Suprapubic skin (tissue), 4 donors: Measurements from ENCODE around the gene OCEL1. TPM values are rescaled to one million over a fixed set of nuclear protein-coding genes. Genes with fewer than 3 reads are reported as not detected.

ENCODE experiments used
- DNase-seq, 2 donors: peaks; one replicate each; pipeline ENCODE4 v3.0.0-alpha.2; 2019; ENCODE audit warnings: low spot score in 2 of 2
- H3K27ac ChIP-seq: fragments of 200-600 bp; sonication (generic); one replicate; pipeline ENCODE4 v1.5.1; 2019
- H3K27me3 ChIP-seq: fragments of 200-600 bp; sonication (generic); one replicate; pipeline ENCODE4 v1.5.1; 2019
- H3K36me3 ChIP-seq: fragments of 200-600 bp; sonication (generic); one replicate; pipeline ENCODE4 v1.5.1; 2019
- H3K4me1 ChIP-seq: fragments of 200-600 bp; sonication (generic); one replicate; pipeline ENCODE4 v1.5.1; 2019
- H3K4me3 ChIP-seq: fragments of 200-600 bp; sonication (generic); one replicate; pipeline ENCODE4 v1.5.1; 2019; ENCODE audit warnings: mild to moderate bottlenecking
- H3K9me3 ChIP-seq: fragments of 200-600 bp; sonication (generic); one replicate; pipeline ENCODE4 v1.5.1; 2019
- EP300 ChIP-seq: sonication (generic); formaldehyde crosslinking; IDR thresholded peaks from one replicate; pipeline ENCODE4 v1.6.1; 2017; ENCODE audit warnings: antibody characterized with exemption
- POLR2A ChIP-seq, 2 donors: fragments of 450-650 bp; IDR thresholded peaks; one replicate each; pipeline ENCODE4 v1.6.1; 2017; ENCODE audit warnings: antibody characterized with exemption in 2 of 2, mild to moderate bottlenecking in 2 of 2, moderate library complexity in 2 of 2
- POLR2AphosphoS5 ChIP-seq, 3 donors: sonication (generic); formaldehyde crosslinking; IDR thresholded peaks; one replicate each; pipeline ENCODE4 v1.6.1; 2017; ENCODE audit warnings: antibody characterized with exemption in 3 of 3
- whole genome bisulfite sequencing: methylation state at CpG from one replicate; pipeline ENCODE4 v1.1.5; 2018; 5-methylcytosine and 5-hydroxymethylcytosine counted together
- total RNA-seq, 4 donors: library from RNA; depleted of rRNA; stranded (reverse); fragments of >200 nt; gene quantifications; one replicate each; pipeline ENCODE4 v1.1.0, GENCODE V29; 2016
- TF ChIP-seq, protein P1 (sequence below), 2 donors: fragments of 200-600 bp in 1 of 2; fragments of 450-650 bp in 1 of 2; sonication (generic) in 1 of 2; IDR thresholded peaks; one replicate each; pipeline ENCODE4 v1.5.1; 2016 to 2019; ENCODE audit warnings: antibody characterized with exemption in 2 of 2, mild to moderate bottlenecking in 1 of 2, moderate library complexity in 1 of 2

The OCEL1 gene
- 1 to 10 TPM; 2.7 to 9.7 (median 4.8) TPM for total RNA-seq

DNA sequence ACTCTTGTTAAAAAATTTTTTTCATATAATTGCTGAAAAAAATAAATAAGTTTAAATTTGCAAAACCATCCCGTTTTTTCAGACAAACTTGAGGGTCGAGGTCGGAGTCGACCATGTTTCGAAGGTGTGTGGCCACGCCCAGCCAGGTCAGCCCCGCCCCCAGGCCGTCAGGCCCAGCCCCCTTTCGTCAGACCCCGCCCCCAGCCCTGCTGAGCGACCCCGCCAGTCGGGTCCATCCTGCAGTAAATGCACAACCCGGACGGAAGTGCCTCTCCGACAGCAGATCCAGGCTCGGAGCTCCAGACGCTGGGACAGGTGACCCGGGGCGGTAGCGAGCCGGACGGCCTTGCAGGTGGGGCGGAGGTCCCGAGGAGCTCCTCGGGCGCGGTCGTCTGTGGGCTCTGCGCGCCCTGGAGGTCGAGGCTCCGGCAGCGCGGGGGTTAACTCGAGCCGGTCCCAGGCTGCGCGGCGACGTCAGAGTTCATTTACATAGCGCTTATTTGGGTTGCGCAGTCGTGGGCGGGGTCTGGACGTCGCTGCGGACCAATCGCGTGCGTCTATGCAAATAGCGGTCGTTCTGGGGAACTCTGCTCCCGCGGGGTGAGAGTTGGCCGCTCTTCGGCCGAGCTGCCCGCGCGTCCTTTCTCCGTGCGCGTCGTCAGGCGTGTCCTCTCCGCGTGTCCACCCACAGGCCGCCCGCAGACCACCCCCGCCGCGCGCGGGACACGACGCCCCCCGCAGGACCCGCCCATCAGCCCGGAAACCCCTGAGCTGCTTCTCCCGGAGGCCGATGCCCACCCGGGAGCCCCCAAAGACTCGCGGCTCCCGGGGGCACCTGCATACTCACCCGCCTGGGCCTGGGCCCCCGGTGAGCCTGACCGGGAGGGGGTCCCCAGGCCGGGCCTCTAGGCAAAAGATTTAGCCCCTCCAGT lies at the start of gene OCEL1:
Gene OCEL1 (plus strand): TSS at position 225 of the 932 bp plus-strand sequence. CDS start 22 bp downstream, at position 247.
- WGBS: 0% methylated on average over 6 of the region's 90 CpGs
- TF ChIP-seq EP300 (no peak), POLR2AphosphoS5 (IDR thresholded peaks at IDR 0.05) (peak in 2 of 3 donors; percentile 78 to 94), POLR2A (IDR thresholded peaks at IDR 0.05) (peak in 1 of 2 donors; percentile 13)
- Histone ChIP-seq H3K4me1 (peaks cover 23% of the 10 kb centered on the region), H3K36me3 (peaks cover 3% of the 10 kb centered on the region), H3K9me3 (no peaks in the 10 kb centered on the region), H3K4me3 (peak within 1 kb of the TSS; percentile 67), H3K27ac (peak within 1 kb of the TSS; percentile 81), H3K27me3 (no peaks in the 10 kb centered on the region)
- DNase-seq: peak; percentile 99 to 100

- no peak for DNase-seq
- Histone ChIP-seq H3K4me3 (no peak overlapping the region), H3K27ac (no peak overlapping the region), H3K36me3 (peaks cover 81% of the 10 kb centered on the region), H3K27me3 (no peaks in the 10 kb centered on the region), H3K4me1 (no peaks in the 10 kb centered on the region), H3K9me3 (no peaks in the 10 kb centered on the region)
- TF ChIP-seq, protein P1, sequence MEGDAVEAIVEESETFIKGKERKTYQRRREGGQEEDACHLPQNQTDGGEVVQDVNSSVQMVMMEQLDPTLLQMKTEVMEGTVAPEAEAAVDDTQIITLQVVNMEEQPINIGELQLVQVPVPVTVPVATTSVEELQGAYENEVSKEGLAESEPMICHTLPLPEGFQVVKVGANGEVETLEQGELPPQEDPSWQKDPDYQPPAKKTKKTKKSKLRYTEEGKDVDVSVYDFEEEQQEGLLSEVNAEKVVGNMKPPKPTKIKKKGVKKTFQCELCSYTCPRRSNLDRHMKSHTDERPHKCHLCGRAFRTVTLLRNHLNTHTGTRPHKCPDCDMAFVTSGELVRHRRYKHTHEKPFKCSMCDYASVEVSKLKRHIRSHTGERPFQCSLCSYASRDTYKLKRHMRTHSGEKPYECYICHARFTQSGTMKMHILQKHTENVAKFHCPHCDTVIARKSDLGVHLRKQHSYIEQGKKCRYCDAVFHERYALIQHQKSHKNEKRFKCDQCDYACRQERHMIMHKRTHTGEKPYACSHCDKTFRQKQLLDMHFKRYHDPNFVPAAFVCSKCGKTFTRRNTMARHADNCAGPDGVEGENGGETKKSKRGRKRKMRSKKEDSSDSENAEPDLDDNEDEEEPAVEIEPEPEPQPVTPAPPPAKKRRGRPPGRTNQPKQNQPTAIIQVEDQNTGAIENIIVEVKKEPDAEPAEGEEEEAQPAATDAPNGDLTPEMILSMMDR (IDR thresholded peaks at IDR 0.05): no peak
- no peak for TF ChIP-seq POLR2A (IDR thresholded peaks at IDR 0.05)
- no peak for TF ChIP-seq EP300
- no peak for TF ChIP-seq POLR2AphosphoS5 (IDR thresholded peaks at IDR 0.05)
- WGBS: 92% methylated on average over 10 of the region's 10 CpGs
Measured at GRCh38 chr19:17178291-17178690, 47.7 kb upstream of the OCEL1 start.

- Histone ChIP-seq H3K4me1 (no peaks in the 10 kb centered on the region), H3K36me3 (peaks cover 78% of the 10 kb centered on the region), H3K27me3 (no peaks in the 10 kb centered on the region), H3K9me3 (no peaks in the 10 kb centered on the region), H3K27ac (no peak overlapping the region), H3K4me3 (no peak overlapping the region)
- TF ChIP-seq, protein P1 (IDR thresholded peaks at IDR 0.05): no peak
- TF ChIP-seq POLR2A (IDR thresholded peaks at IDR 0.05): no peak
- TF ChIP-seq EP300: no peak
- TF ChIP-seq POLR2AphosphoS5 (IDR thresholded peaks at IDR 0.05): no peak
- DNase-seq: no peak
- WGBS: 81% methylated on average over 22 of the region's 22 CpGs
Measured at GRCh38 chr19:17180997-17181702, 44.9 kb upstream of the OCEL1 start.

GRCh38 chr19:17183271-17183761 lies 42.7 kb upstream of the OCEL1 start:
- Histone ChIP-seq H3K36me3 (peaks cover 79% of the 10 kb centered on the region), H3K27me3 (no peaks in the 10 kb centered on the region), H3K4me3 (no peak overlapping the region), H3K27ac (no peak overlapping the region), H3K9me3 (no peaks in the 10 kb centered on the region), H3K4me1 (no peaks in the 10 kb centered on the region)
- 76% methylated on average over 9 of the region's 14 CpGs for WGBS
- no peak for DNase-seq
- no peak for TF ChIP-seq POLR2AphosphoS5 (IDR thresholded peaks at IDR 0.05)
- no peak for TF ChIP-seq POLR2A (IDR thresholded peaks at IDR 0.05)
- TF ChIP-seq, protein P1 (IDR thresholded peaks at IDR 0.05): no peak
- no peak for TF ChIP-seq EP300

GRCh38 chr19:17183858-17184321 lies 42.1 kb upstream of the OCEL1 start:
- H3K27me3 ChIP-seq: no peaks in the 10 kb centered on the region
- no peaks in the 10 kb centered on the region for H3K4me1 ChIP-seq
- no peak overlapping the region for H3K4me3 ChIP-seq
- no peak overlapping the region for H3K27ac ChIP-seq
- no peaks in the 10 kb centered on the region for H3K9me3 ChIP-seq
- no peak for DNase-seq
- H3K36me3 ChIP-seq: peaks cover 80% of the 10 kb centered on the region
- TF ChIP-seq, protein P1 (IDR thresholded peaks at IDR 0.05): no peak
- WGBS: 68% methylated on average over 11 of the region's 11 CpGs
